Hepatocyte (in vitro differentiated cells): ENCODE results near the gene FARP1. TPM values are rescaled to one million over a fixed set of nuclear protein-coding genes. Genes with fewer than 3 reads are reported as not detected.
A peak's percentile ranks its signal among the peaks of the same experiment; 100 is the strongest.

Experiments
- DNase-seq: peaks from one replicate; pipeline ENCODE4 v3.0.0-alpha.2; 2016; ENCODE audit warnings: low spot score
- H2AFZ ChIP-seq: fragments of 200-600 bp; sonication (generic); 2 replicates; pipeline ENCODE4 v1.6.0; 2016; ENCODE audit warnings: antibody characterized with exemption, mild to moderate bottlenecking
- H3K27ac ChIP-seq: fragments of 200-600 bp; sonication (generic); 2 replicates; pipeline ENCODE4 v1.5.1; 2016; ENCODE audit warnings: mild to moderate bottlenecking
- H3K27me3 ChIP-seq: fragments of 200-600 bp; sonication (generic); 2 replicates; pipeline ENCODE4 v1.6.1; 2016
- H3K36me3 ChIP-seq: fragments of 200-600 bp; sonication (generic); replicated peaks from 2 replicates; pipeline ENCODE4 v1.5.1; 2016; ENCODE audit warnings: low read depth; ENCODE audit not compliant: insufficient read depth
- H3K4me1 ChIP-seq: fragments of 200-600 bp; sonication (generic); 2 replicates; pipeline ENCODE4 v1.5.1; 2016; ENCODE audit warnings: mild to moderate bottlenecking, moderate library complexity; ENCODE audit not compliant: insufficient read depth
- H3K4me2 ChIP-seq: fragments of 200-600 bp; sonication (generic); 2 replicates; pipeline ENCODE4 v1.6.0; 2016
- H3K4me3 ChIP-seq: fragments of 200-600 bp; sonication (generic); 2 replicates; pipeline ENCODE4 v1.5.1; 2016; ENCODE audit warnings: mild to moderate bottlenecking
- H3K79me2 ChIP-seq: fragments of 200-600 bp; sonication (generic); 2 replicates; pipeline ENCODE4 v1.6.0; 2017; ENCODE audit warnings: mild to moderate bottlenecking
- H3K9me2 ChIP-seq: fragments of 200-600 bp; sonication (generic); replicated peaks from 2 replicates; pipeline ENCODE4 v1.6.0; 2017; ENCODE audit warnings: mild to moderate bottlenecking; ENCODE audit not compliant: insufficient read depth
- H3K9me3 ChIP-seq: fragments of 200-600 bp; sonication (generic); 2 replicates; pipeline ENCODE4 v1.5.1; 2016; ENCODE audit warnings: low read depth, mild to moderate bottlenecking
- H4K20me1 ChIP-seq: fragments of 200-600 bp; sonication (generic); 2 replicates; pipeline ENCODE4 v1.6.0; 2016; ENCODE audit warnings: mild to moderate bottlenecking; ENCODE audit not compliant: insufficient read depth, poor library complexity, severe bottlenecking
- EZH2 ChIP-seq: fragments of 200-600 bp; sonication (generic); IDR thresholded peaks from 2 replicates; pipeline ENCODE4 v1.6.1; 2016; ENCODE audit warnings: antibody characterized with exemption, mild to moderate bottlenecking, borderline replicate concordance
- EZH2phosphoT487 ChIP-seq: fragments of 200-600 bp; sonication (generic); IDR thresholded peaks from one replicate; pipeline ENCODE4 v1.6.1; 2018; ENCODE audit warnings: antibody characterized with exemption, mild to moderate bottlenecking, low read depth, moderate library complexity; ENCODE audit not compliant: unreplicated experiment, severe bottlenecking
- WGBS: methylation state at CpG from one replicate; pipeline ENCODE4 v1.1.6; 2016; ENCODE audit warnings: low lambda C conversion rate; ENCODE audit errors: missing lambda C conversion rate; 5-methylcytosine and 5-hydroxymethylcytosine counted together
- polyA plus RNA-seq: library from polyadenylated mRNA; unstranded; fragments of >200 nt; fragmentation: Nextera tagmentation; extraction: Ambion mirVana; gene quantifications from 2 replicates; pipeline ENCODE4 v1.2.1, GENCODE V29; 2016
- total RNA-seq: library from RNA; depleted of rRNA; stranded (reverse); fragments of >200 nt; gene quantifications from 2 replicates; pipeline ENCODE4 v1.2.3, GENCODE V29; 2014
- TF ChIP-seq, protein P1 (sequence below): fragments of 200-600 bp; sonication (generic); IDR thresholded peaks from 2 replicates; pipeline ENCODE4 v1.5.1; 2016; ENCODE audit warnings: antibody characterized with exemption, mild to moderate bottlenecking; ENCODE audit not compliant: poor library complexity

Gene FARP1
- total and polyA plus RNA-seq, 2 experiments from 2014 or later: 35.5 to 68.7 TPM

DNA sequence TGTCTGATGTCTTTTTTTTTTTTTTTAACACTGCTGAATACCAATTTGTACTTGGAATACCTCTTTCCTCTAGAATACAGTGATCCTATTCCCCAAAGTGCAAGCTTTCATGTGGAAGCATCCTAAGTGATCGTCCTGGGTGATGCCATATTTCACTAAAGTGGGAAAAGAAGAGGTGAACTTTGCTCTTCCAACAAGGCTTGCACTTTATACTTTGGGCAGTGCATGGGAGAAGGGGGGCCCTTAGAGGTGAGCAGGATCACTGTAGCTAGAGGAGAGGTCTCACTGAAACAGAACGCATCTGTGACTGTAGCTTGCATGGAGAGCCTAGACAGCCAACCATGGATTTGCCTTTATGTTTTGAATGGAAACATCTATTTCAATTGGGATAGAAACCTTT is 260.2 kb downstream of the FARP1 start:
- WGBS: 92% methylated on average over 2 of the region's 2 CpGs
- no peaks in the 10 kb centered on the region for H3K9me2 ChIP-seq
- H3K36me3 ChIP-seq: no peaks in the 10 kb centered on the region
- H3K27ac ChIP-seq: no peak overlapping the region
- H3K9me3 ChIP-seq: no peaks in the 10 kb centered on the region
- H3K27me3 ChIP-seq: no peaks in the 10 kb centered on the region
- H3K4me1 ChIP-seq: peaks cover 16% of the 10 kb centered on the region
- no peak overlapping the region for H3K4me2 ChIP-seq
- TF ChIP-seq, protein P1, sequence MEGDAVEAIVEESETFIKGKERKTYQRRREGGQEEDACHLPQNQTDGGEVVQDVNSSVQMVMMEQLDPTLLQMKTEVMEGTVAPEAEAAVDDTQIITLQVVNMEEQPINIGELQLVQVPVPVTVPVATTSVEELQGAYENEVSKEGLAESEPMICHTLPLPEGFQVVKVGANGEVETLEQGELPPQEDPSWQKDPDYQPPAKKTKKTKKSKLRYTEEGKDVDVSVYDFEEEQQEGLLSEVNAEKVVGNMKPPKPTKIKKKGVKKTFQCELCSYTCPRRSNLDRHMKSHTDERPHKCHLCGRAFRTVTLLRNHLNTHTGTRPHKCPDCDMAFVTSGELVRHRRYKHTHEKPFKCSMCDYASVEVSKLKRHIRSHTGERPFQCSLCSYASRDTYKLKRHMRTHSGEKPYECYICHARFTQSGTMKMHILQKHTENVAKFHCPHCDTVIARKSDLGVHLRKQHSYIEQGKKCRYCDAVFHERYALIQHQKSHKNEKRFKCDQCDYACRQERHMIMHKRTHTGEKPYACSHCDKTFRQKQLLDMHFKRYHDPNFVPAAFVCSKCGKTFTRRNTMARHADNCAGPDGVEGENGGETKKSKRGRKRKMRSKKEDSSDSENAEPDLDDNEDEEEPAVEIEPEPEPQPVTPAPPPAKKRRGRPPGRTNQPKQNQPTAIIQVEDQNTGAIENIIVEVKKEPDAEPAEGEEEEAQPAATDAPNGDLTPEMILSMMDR: no peak
- TF ChIP-seq EZH2 (no peak), EZH2phosphoT487 (no peak)
- no peak for DNase-seq
- H4K20me1 ChIP-seq: no peaks in the 10 kb centered on the region
- H3K4me3 ChIP-seq: no peak overlapping the region
- H3K79me2 ChIP-seq: no peaks in the 10 kb centered on the region
- no peak overlapping the region for H2AFZ ChIP-seq

DNA sequence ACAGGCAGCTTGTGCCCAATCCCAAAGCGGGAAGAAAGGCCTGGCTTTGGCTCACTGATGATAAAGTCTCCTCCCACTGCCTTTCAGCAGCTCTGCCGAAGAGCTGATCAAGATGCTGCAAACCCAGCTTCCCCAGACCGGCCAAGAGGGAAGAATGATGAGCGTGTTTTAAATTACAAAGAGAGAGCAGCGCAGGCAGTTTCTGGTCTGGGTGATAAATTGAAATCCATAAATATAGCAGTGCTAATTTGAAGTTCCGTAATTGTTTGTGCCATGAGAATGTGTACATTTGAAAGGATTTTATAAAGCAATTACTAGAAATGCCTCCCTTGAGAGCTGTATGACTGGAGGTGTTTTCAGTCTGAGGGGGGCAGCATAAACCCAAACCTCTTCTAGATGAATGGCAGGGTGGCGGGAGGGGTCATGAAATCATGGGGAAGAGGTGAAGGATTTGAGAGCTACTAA is 262.2 kb downstream of the FARP1 start:
- peaks cover 11% of the 10 kb centered on the region for H3K4me1 ChIP-seq
- no peak overlapping the region for H3K27ac ChIP-seq

DNA sequence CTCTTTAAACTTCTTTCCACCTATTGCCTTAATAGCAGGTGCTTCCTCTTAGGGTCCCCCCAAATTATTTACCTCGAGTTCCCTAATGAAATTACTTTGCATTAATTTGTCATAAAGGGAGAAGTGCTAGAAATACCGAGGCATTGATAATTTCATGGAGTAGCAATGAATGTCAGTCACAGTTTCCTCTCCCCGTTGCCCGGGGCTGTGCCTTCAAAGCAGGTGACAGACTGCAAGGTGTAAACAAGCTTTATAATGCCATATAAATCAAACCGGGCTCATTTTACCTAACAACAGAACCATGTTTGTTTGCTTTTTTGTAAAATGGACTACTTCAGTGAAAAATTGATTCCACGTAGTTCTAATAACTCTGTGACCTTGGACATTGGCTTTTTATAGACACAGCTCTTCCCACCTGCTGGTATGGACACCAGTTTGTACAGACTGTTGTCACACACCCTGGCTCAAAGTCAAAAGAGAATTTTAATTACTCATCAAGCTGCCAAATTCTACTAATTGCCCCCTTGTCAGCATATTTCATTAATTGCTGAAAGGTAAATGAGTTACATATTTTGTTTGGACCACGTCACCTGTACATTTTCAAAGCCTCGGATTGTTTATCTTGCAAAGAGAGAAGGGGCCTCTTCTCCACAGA is 262.9 kb downstream of the FARP1 start:
- no peak for TF ChIP-seq EZH2phosphoT487
- TF ChIP-seq, protein P1: no peak
- TF ChIP-seq EZH2: no peak
- Histone ChIP-seq H3K4me1 (peaks cover 11% of the 10 kb centered on the region), H2AFZ (no peak overlapping the region), H3K27ac (no peak overlapping the region), H3K36me3 (no peaks in the 10 kb centered on the region), H4K20me1 (no peaks in the 10 kb centered on the region), H3K79me2 (no peaks in the 10 kb centered on the region), H3K4me2 (no peak overlapping the region), H3K27me3 (no peaks in the 10 kb centered on the region), H3K4me3 (no peak overlapping the region), H3K9me2 (no peaks in the 10 kb centered on the region), H3K9me3 (no peaks in the 10 kb centered on the region)
- WGBS: 63% methylated on average over 8 of the region's 8 CpGs
- DNase-seq: no peak

More for the DNA sequence above, 262.2 kb downstream of the FARP1 start:
- Histone ChIP-seq H2AFZ (no peak overlapping the region), H3K9me2 (no peaks in the 10 kb centered on the region), H3K36me3 (no peaks in the 10 kb centered on the region), H4K20me1 (no peaks in the 10 kb centered on the region), H3K79me2 (no peaks in the 10 kb centered on the region), H3K4me3 (no peak overlapping the region), H3K9me3 (no peaks in the 10 kb centered on the region), H3K27me3 (no peaks in the 10 kb centered on the region), H3K4me2 (no peak overlapping the region)
- TF ChIP-seq EZH2: no peak
- TF ChIP-seq, protein P1: peak; percentile 24
- 55% methylated on average over 7 of the region's 7 CpGs for WGBS
- DNase-seq: peak; percentile 26
